Measurements from ENCODE around the gene ITGA2B.
A peak's percentile ranks its signal among the peaks of the same experiment; 100 is the strongest.
"Not testable (repeated sequence)": the region's sequence is repeated elsewhere in the genome, so short reads cannot be mapped to it uniquely, and the experiment has no call there.

The ITGA2B gene

GRCh38 chr17:44350733-44351226, 38.7 kb downstream of the ITGA2B start:
- TF ChIP-seq CTCF (IDR thresholded peaks at IDR 0.05; ENCODE audit: low read depth, low read length): peak; percentile 92
- no peak overlapping the region for H3K4me3 ChIP-seq (replicated peaks in 1 of 2; ENCODE audit: low read depth in 2 of 2, low read length in 2 of 2)
- peak; percentile 57 to 60 for DNase-seq (ENCODE audit: low read depth in 2 of 2)

GRCh38 chr17:44349553-44350070, 39.8 kb downstream of the ITGA2B start:
- TF ChIP-seq CTCF (IDR thresholded peaks at IDR 0.05; ENCODE audit: low read depth, low read length): no peak
- H3K4me3 ChIP-seq (replicated peaks in 1 of 2; ENCODE audit: low read depth in 2 of 2, low read length in 2 of 2): no peak overlapping the region
- DNase-seq (ENCODE audit: low read depth in 2 of 2): no peak

- H3K4me3 ChIP-seq (replicated peaks in 1 of 2; ENCODE audit: low read depth in 2 of 2, low read length in 2 of 2): no peak overlapping the region
- DNase-seq (ENCODE audit: low read depth in 2 of 2): no peak
- no peak for TF ChIP-seq CTCF (IDR thresholded peaks at IDR 0.05; ENCODE audit: low read depth, low read length)
Observed at GRCh38 chr17:44348988-44349364, 40.5 kb downstream of the ITGA2B start.

GRCh38 chr17:44348234-44348987, 41.0 kb downstream of the ITGA2B start:
- no peak for TF ChIP-seq CTCF (IDR thresholded peaks at IDR 0.05; ENCODE audit: low read depth, low read length)
- no peak overlapping the region for H3K4me3 ChIP-seq (replicated peaks in 1 of 2; ENCODE audit: low read depth in 2 of 2, low read length in 2 of 2)
- peak in 1 of 2 donors; percentile 50 for DNase-seq (ENCODE audit: low read depth in 2 of 2)

- DNase-seq (ENCODE audit: low read depth in 2 of 2); H3K4me3 ChIP-seq (replicated peaks in 1 of 2; ENCODE audit: low read depth in 2 of 2, low read length in 2 of 2): not testable (repeated sequence)
Observed at GRCh38 chr17:44347206-44348055, 42.0 kb downstream of the ITGA2B start.

GRCh38 chr17:44346064-44346844, 43.2 kb downstream of the ITGA2B start:
- peak overlapping the region; percentile 96 to 97 for H3K4me3 ChIP-seq (replicated peaks in 1 of 2; ENCODE audit: low read depth in 2 of 2, low read length in 2 of 2)
- DNase-seq (ENCODE audit: low read depth in 2 of 2): no peak
- TF ChIP-seq CTCF (IDR thresholded peaks at IDR 0.05; ENCODE audit: low read depth, low read length): no peak

All from cardiac fibroblast (primary cell).